ENCODE data around the gene INCA1.

DNA sequence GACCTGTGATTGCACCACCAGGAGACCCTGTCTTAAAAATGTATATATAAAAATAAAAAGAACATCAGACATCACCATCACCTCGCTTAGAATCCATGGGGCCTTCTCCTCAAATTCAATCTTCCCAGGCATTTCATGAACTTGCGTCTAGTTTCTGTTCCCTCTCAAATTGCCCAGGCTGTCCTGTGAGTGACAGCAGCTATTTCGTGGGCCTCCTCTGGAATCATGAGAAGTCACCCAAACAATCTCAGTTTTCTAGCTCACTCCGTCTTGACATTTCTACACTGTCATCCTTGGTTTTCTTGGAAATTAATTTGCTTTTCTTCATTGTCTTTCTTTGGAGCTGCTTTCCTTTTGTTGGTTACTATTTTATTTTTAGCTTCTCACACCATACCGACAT, 30.6 kb upstream of the INCA1 start:
- TF ChIP-seq POLR2A (IDR thresholded peaks at IDR 0.05) (no peak), EP300 (IDR thresholded peaks at IDR 0.05) (no peak), POLR2AphosphoS5 (IDR thresholded peaks at IDR 0.05) (no peak)
- TF ChIP-seq, protein P1, sequence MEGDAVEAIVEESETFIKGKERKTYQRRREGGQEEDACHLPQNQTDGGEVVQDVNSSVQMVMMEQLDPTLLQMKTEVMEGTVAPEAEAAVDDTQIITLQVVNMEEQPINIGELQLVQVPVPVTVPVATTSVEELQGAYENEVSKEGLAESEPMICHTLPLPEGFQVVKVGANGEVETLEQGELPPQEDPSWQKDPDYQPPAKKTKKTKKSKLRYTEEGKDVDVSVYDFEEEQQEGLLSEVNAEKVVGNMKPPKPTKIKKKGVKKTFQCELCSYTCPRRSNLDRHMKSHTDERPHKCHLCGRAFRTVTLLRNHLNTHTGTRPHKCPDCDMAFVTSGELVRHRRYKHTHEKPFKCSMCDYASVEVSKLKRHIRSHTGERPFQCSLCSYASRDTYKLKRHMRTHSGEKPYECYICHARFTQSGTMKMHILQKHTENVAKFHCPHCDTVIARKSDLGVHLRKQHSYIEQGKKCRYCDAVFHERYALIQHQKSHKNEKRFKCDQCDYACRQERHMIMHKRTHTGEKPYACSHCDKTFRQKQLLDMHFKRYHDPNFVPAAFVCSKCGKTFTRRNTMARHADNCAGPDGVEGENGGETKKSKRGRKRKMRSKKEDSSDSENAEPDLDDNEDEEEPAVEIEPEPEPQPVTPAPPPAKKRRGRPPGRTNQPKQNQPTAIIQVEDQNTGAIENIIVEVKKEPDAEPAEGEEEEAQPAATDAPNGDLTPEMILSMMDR (IDR thresholded peaks at IDR 0.05), result no peak

All from upper lobe of left lung (tissue), 4 donors.